ENCODE data around the gene METTL24. TPM values are rescaled to one million over a fixed set of nuclear protein-coding genes. Genes with fewer than 3 reads are reported as not detected.

The METTL24 gene
- total and polyA plus RNA-seq, 2 of the 8 experiments (the other 6 are each of a cell fraction or from before 2014, with no cell fraction given): 0.30 to 0.39 TPM

GRCh38 chr6:110195639-110196038, 162.5 kb downstream of the METTL24 start:
- DNase-seq (ENCODE audit: low read depth in 1 of 2, low spot score in 2 of 2): no peak
- Histone ChIP-seq H2BK20ac (ENCODE audit: low read length) (no peak overlapping the region), H3K4me1 (replicated peaks in 1 of 4; ENCODE audit: control insufficient read depth in 3 of 4, insufficient read depth in 4 of 4, low read length in 3 of 4) (no peaks in the 10 kb centered on the region), H3K79me2 (ENCODE audit: control insufficient read depth in 1 of 2, insufficient read depth in 2 of 2, low read length in 2 of 2) (peaks cover 0 to 27% of the 10 kb centered on the region in 2 experiments; a peak in 2 of 4 replicates), H4K91ac (replicated peaks; ENCODE audit: insufficient read length, low read length) (no peak overlapping the region), H3K23ac (ENCODE audit: insufficient read length) (no peak overlapping the region), H2BK15ac (ENCODE audit: low read length) (no peak overlapping the region), H2BK12ac (ENCODE audit: low read depth, low read length) (no peak overlapping the region), H3K4me3 (ENCODE audit: extremely low read depth in 1 of 4, insufficient read depth in 2 of 4, low read depth in 3 of 4, low read length in 4 of 4) (no peak overlapping the region), H2BK5ac (ENCODE audit: low read depth, low read length) (no peak overlapping the region), H3K23me2 (ENCODE audit: low read depth, low read length) (no peaks in the 10 kb centered on the region), H3K56ac (replicated peaks; ENCODE audit: insufficient read length, low read depth, low read length) (no peak overlapping the region), H3K79me1 (ENCODE audit: low read depth, low read length) (no peaks in the 10 kb centered on the region; the same call in 1 of the 2 replicates), H2AFZ (ENCODE audit: low read length) (no peak overlapping the region), H3K4me2 (ENCODE audit: insufficient read depth in 1 of 2, low read depth in 2 of 2, low read length in 2 of 2) (no peak overlapping the region), H3K36me3 (ENCODE audit: control insufficient read depth in 2 of 4, insufficient read depth in 4 of 4, low read length in 3 of 4) (peaks cover 0 to 13% (median 0%) of the 10 kb centered on the region in 4 experiments; a peak in 3 of 8 replicates), H3K9ac (replicated peaks in 1 of 4; ENCODE audit: extremely low read depth in 1 of 4, low read depth in 3 of 4, low read length in 3 of 4) (no peak overlapping the region), H3K14ac (ENCODE audit: insufficient read length) (no peak overlapping the region), H2AK5ac (ENCODE audit: low read depth, low read length) (no peak overlapping the region), H3K9me3 (ENCODE audit: insufficient read depth in 2 of 2, low read depth in 1 of 2, low read length in 1 of 2) (no peaks in the 10 kb centered on the region), H4K8ac (ENCODE audit: extremely low read depth, insufficient read depth, low read length) (no peak overlapping the region), H2BK120ac (replicated peaks; ENCODE audit: low read depth, low read length) (no peak overlapping the region), H3K27me3 (replicated peaks in 1 of 4; ENCODE audit: control insufficient read depth in 3 of 4, extremely low read depth in 1 of 4, insufficient read depth in 3 of 4, low read length in 3 of 4) (no peaks in the 10 kb centered on the region), H3K27ac (ENCODE audit: low read depth, low read length) (no peak overlapping the region), H3K4ac (replicated peaks; ENCODE audit: insufficient read length, low read depth, low read length) (no peak overlapping the region), H4K20me1 (replicated peaks in 1 of 2; ENCODE audit: control insufficient read depth in 1 of 2, insufficient read depth in 2 of 2, low read length in 2 of 2) (peaks cover 0 to 1% of the 10 kb centered on the region in 2 experiments), H3K18ac (ENCODE audit: extremely low read depth, low read length) (no peak overlapping the region), H4K5ac (ENCODE audit: insufficient read length, low read depth, low read length) (no peak overlapping the region)
- POLR2A ChIA-PET (ENCODE audit: partially characterized antibody): no interaction called here
- no peak for FAIRE-seq
- WGBS, 2 experiments (ENCODE audit: extremely low coverage in 1 of 2, insufficient coverage in 1 of 2, insufficient read length in 1 of 2, insufficient replicate concordance in 2 of 2, low coverage in 1 of 2, low lambda C conversion rate in 2 of 2, missing lambda C conversion rate in 1 of 2): 85 to 100% methylated on average over 1 to 4 of the region's 4 CpGs
- CTCF ChIA-PET (ENCODE audit: partially characterized antibody): no interaction called here
- TF ChIP-seq CEBPB (IDR thresholded peaks at IDR 0.05; ENCODE audit: low read depth, low read length): peak; percentile 93
- no peak for TF ChIP-seq SIX5 (IDR thresholded peaks at IDR 0.05; ENCODE audit: low read depth, low read length)

Other genes with a start within 250 kb of the METTL24 start
- 37.2 and 37.6 TPM in 2 replicates for gene WASF1, start 178.7 kb downstream of the METTL24 start, total RNA-seq (2021; fragmentation: NEBNext Ultra II Directional; extraction: Animal tissue kit (Norgen Biotek cat#: 25700))
- gene WASF1, start 178.7 kb downstream of the METTL24 start, polyA plus RNA-seq (2011; rRNA removed): 35.5 and 39.9 TPM in 2 replicates
- 25.8 and 27.2 TPM in 2 replicates for gene CDC40, start 177.9 kb downstream of the METTL24 start, total RNA-seq (2021; fragmentation: NEBNext Ultra II Directional; extraction: Animal tissue kit (Norgen Biotek cat#: 25700))
- 6.2 and 7.3 TPM in 2 replicates for gene CDC40, start 177.9 kb downstream of the METTL24 start, polyA plus RNA-seq (2011; rRNA removed)
- not detected in 2 replicates for gene DDO, start 57.2 kb upstream of the METTL24 start, total RNA-seq (2021; fragmentation: NEBNext Ultra II Directional; extraction: Animal tissue kit (Norgen Biotek cat#: 25700))
- not detected in 2 replicates for gene DDO, start 57.2 kb upstream of the METTL24 start, polyA plus RNA-seq (2011; rRNA removed)
- not detected in 2 replicates for gene SLC22A16, start 118.3 kb upstream of the METTL24 start, total RNA-seq (2021; fragmentation: NEBNext Ultra II Directional; extraction: Animal tissue kit (Norgen Biotek cat#: 25700))
- not detected in 2 replicates for gene SLC22A16, start 118.3 kb upstream of the METTL24 start, polyA plus RNA-seq (2011; rRNA removed)